Kidney (tissue), 14 donors: ENCODE data around the gene CDRT4. TPM values are rescaled to one million over a fixed set of nuclear protein-coding genes. Genes with fewer than 3 reads are reported as not detected.

Source experiments
- DNase-seq, 5 donors: peaks; one replicate each; pipeline ENCODE4 v3.0.0-alpha.2; 2013 to 2020
- FAIRE-seq: peaks from 2 replicates; lab custom pipeline; 2012; peaks lifted over from hg19 to GRCh38; lab: Jason Lieb, UNC
- H3K27ac ChIP-seq, 2 donors: one replicate each; pipeline ENCODE4 v1.7.0; 2013; ENCODE audit warnings: low read depth in 2 of 2, low read length in 2 of 2, inconsistent platforms in 1 of 2
- H3K27me3 ChIP-seq: one replicate; pipeline ENCODE4 v1.7.1; 2013; ENCODE audit warnings: low read length, inconsistent platforms; ENCODE audit not compliant: control insufficient read depth, insufficient read depth
- H3K36me3 ChIP-seq, 3 donors: one replicate each; pipeline versions ENCODE4 v1.7.0 to v1.7.1; 2013; ENCODE audit warnings: low read length in 3 of 3, control low read depth in 1 of 3, inconsistent platforms in 1 of 3; ENCODE audit not compliant: insufficient read depth in 3 of 3, control insufficient read depth in 2 of 3
- H3K4me1 ChIP-seq, 3 donors: one replicate each; pipeline versions ENCODE4 v1.7.0 to v1.7.1; 2013; ENCODE audit warnings: low read length in 3 of 3, inconsistent platforms in 1 of 3, low read depth in 1 of 3; ENCODE audit not compliant: control insufficient read depth in 2 of 3, insufficient read depth in 2 of 3
- H3K4me3 ChIP-seq, 3 donors: one replicate each; pipeline versions ENCODE4 v1.7.0 to v1.8.1; 2013; ENCODE audit warnings: low read length in 3 of 3, control low read depth in 1 of 3, inconsistent platforms in 1 of 3
- H3K9ac ChIP-seq, 3 donors: one replicate each; pipeline versions ENCODE4 v1.7.0 to v1.7.1; 2013; ENCODE audit warnings: low read length in 3 of 3, control low read depth in 1 of 3, inconsistent platforms in 1 of 3
- H3K9me3 ChIP-seq, 3 donors: one replicate each; pipeline versions ENCODE4 v1.7.0 to v1.7.1; 2013; ENCODE audit warnings: low read length in 3 of 3, control low read depth in 1 of 3, inconsistent platforms in 1 of 3; ENCODE audit not compliant: control insufficient read depth in 2 of 3, insufficient read depth in 1 of 3
- CTCF ChIP-seq: IDR thresholded peaks from 3 replicates; pipeline ENCODE4 v1.5.1; 2012; ENCODE audit warnings: mild to moderate bottlenecking, moderate library complexity, borderline replicate concordance; ENCODE audit not compliant: insufficient read depth; ENCODE audit errors: extremely low read depth
- intact Hi-C: fragments of 100-400 bp; cut with DNase I; formaldehyde crosslinking; loops from one replicate; pipeline ENCODE4 v1.11.1; 2022
- polyA plus RNA-seq: library from polyadenylated mRNA; stranded (reverse); fragments of 350-450 nt; fragmentation: Illumina TruSeq; extraction: RNeasy Lipid Tissue Mini Kit (QIAGEN cat#74804); gene quantifications from one replicate; pipeline ENCODE4 v1.2.3, GENCODE V29; 2014; ENCODE audit warnings: low read depth, low replicate concordance; ENCODE audit not compliant: insufficient read depth
- total RNA-seq: library from RNA; stranded (reverse); fragmentation: NEBNext Ultra II Directional; extraction: Animal tissue kit (Norgen Biotek cat#: 25700); gene quantifications from one replicate; pipeline ENCODE4 v1.2.1, GENCODE V29; 2021
- donor health status: control.
- donor health status: control.
- donor health status: control.
- donor health status: control.
- donor health status: control.
- donor health status: DM: yes; HTN: yes; CAD: no.
- donor health status: Normal renal cell carcinoma (clear cell type).

Gene CDRT4
- total and polyA plus RNA-seq, 2 donors from 2014 or later, result 4.6 to 8.0 TPM

- Histone ChIP-seq H3K4me3 (no peak overlapping the region), H3K4me1 (no peaks in the 10 kb centered on the region), H3K27ac (no peak overlapping the region), H3K27me3 (no peaks in the 10 kb centered on the region), H3K9me3 (no peaks in the 10 kb centered on the region), H3K9ac (no peak overlapping the region), H3K36me3 (no peaks in the 10 kb centered on the region)
- intact Hi-C loops, result no loop called here
- DNase-seq, result no peak
- no peak for TF ChIP-seq CTCF
- no peak for FAIRE-seq
Observed at GRCh38 chr17:15470536-15470935, 3.1 kb upstream of the CDRT4 start.

GRCh38 chr17:15469260-15469659 is 1.8 kb upstream of the CDRT4 start:
- Histone ChIP-seq H3K4me1 (no peaks in the 10 kb centered on the region), H3K9me3 (no peaks in the 10 kb centered on the region), H3K27me3 (no peaks in the 10 kb centered on the region), H3K27ac (no peak overlapping the region), H3K9ac (no peak overlapping the region), H3K4me3 (no peak overlapping the region), H3K36me3 (no peaks in the 10 kb centered on the region)
- intact Hi-C loops, result no loop called here
- no peak for FAIRE-seq
- no peak for TF ChIP-seq CTCF
- DNase-seq, result no peak

- intact Hi-C loops, result no loop called here
- Histone ChIP-seq H3K27me3 (no peaks in the 10 kb centered on the region), H3K9ac (no peak overlapping the region), H3K27ac (no peak overlapping the region), H3K36me3 (no peaks in the 10 kb centered on the region), H3K4me3 (no peak overlapping the region), H3K4me1 (peaks cover 0 to 9% (median under 1%) of the 10 kb centered on the region in 3 donors), H3K9me3 (no peaks in the 10 kb centered on the region)
- no peak for TF ChIP-seq CTCF
- FAIRE-seq (no peak), DNase-seq (peak in 2 of 5 donors; percentile 12 to 24)
Observed at GRCh38 chr17:15468126-15468525, 705 bp upstream of the CDRT4 start.

GRCh38 chr17:15466131-15466530 is 1.3 kb downstream of the CDRT4 start:
- no peaks in the 10 kb centered on the region for H3K36me3 ChIP-seq
- DNase-seq, result no peak
- H3K27me3 ChIP-seq, result no peaks in the 10 kb centered on the region
- TF ChIP-seq CTCF, result no peak
- H3K4me1 ChIP-seq, result peaks cover 2 to 11% (median 3%) of the 10 kb centered on the region in 3 donors
- intact Hi-C loops, result no loop called here
- FAIRE-seq, result no peak
- no peak overlapping the region for H3K9ac ChIP-seq
- no peak overlapping the region for H3K27ac ChIP-seq
- H3K9me3 ChIP-seq, result no peaks in the 10 kb centered on the region
- no peak overlapping the region for H3K4me3 ChIP-seq
